HG03280 (cell line): ENCODE data around the gene MUC22.
"Not testable (repeated sequence)": the region's sequence is repeated elsewhere in the genome, so short reads cannot be mapped to it uniquely, and the experiment has no call there.

Source experiments
- ATAC-seq: cut with Tn5 transposase; IDR thresholded peaks from one replicate; pipeline ENCODE4 v1.9.1; 2021; ENCODE audit warnings: mild to moderate bottlenecking, moderate library complexity; ENCODE audit not compliant: unreplicated experiment

MUC22 gene

GRCh38 chr6:31010393-31011060 lies at the start of gene MUC22:
Gene MUC22, plus strand, starts transcription at chr6:31010474. Its CDS starts 233 bp downstream, at chr6:31010707.
- no peak for ATAC-seq

GRCh38 chr6:30960907-30961673 lies 49.2 kb upstream of the MUC22 start:
- ATAC-seq, result no peak

- ATAC-seq, result no peak
Measured at GRCh38 chr6:30962716-30963115, 47.6 kb upstream of the MUC22 start.

GRCh38 chr6:30963641-30964040 lies 46.6 kb upstream of the MUC22 start:
- no peak for ATAC-seq

GRCh38 chr6:30964075-30964474 lies 46.2 kb upstream of the MUC22 start:
- no peak for ATAC-seq

GRCh38 chr6:30965140-30965601 lies 45.1 kb upstream of the MUC22 start:
- no peak for ATAC-seq

GRCh38 chr6:30966154-30966553 lies 44.1 kb upstream of the MUC22 start:
- ATAC-seq, result no peak

- not testable (repeated sequence) for ATAC-seq
Measured at GRCh38 chr6:30969171-30969570, 41.1 kb upstream of the MUC22 start.

GRCh38 chr6:30970946-30971345 lies 39.3 kb upstream of the MUC22 start:
- ATAC-seq, result no peak

- no peak for ATAC-seq
Measured at GRCh38 chr6:30972816-30973215, 37.5 kb upstream of the MUC22 start.

- ATAC-seq, result no peak
Measured at GRCh38 chr6:30974490-30975252, 35.6 kb upstream of the MUC22 start.

- ATAC-seq, result no peak
Measured at GRCh38 chr6:30979141-30979540, 31.1 kb upstream of the MUC22 start.

- ATAC-seq, result no peak
Measured at GRCh38 chr6:30979690-30980089, 30.6 kb upstream of the MUC22 start.

GRCh38 chr6:30981942-30982772 lies 28.1 kb upstream of the MUC22 start:
- no peak for ATAC-seq

GRCh38 chr6:30983439-30983838 lies 26.8 kb upstream of the MUC22 start, which contains the start of gene MUC21:
Gene MUC21, plus strand, starts transcription at chr6:30983718. Its CDS starts 241 bp downstream, at chr6:30983959.
- ATAC-seq, result no peak

- ATAC-seq, result no peak
Measured at GRCh38 chr6:30985490-30985889, 24.8 kb upstream of the MUC22 start.

GRCh38 chr6:30987304-30987703 lies 23.0 kb upstream of the MUC22 start:
- ATAC-seq, result no peak

GRCh38 chr6:30988209-30988825 lies 22.0 kb upstream of the MUC22 start:
- ATAC-seq, result no peak

GRCh38 chr6:30990422-30991086 lies 19.7 kb upstream of the MUC22 start:
- no peak for ATAC-seq

- no peak for ATAC-seq
Measured at GRCh38 chr6:30991891-30992290, 18.4 kb upstream of the MUC22 start.
